Skin epidermis (tissue), 12 donors: ENCODE data around the gene BACH2.
"Not testable (repeated sequence)": the region's sequence is repeated elsewhere in the genome, so short reads cannot be mapped to it uniquely, and the experiment has no call there.

Source experiments
- H3K27ac ChIP-seq, 21 experiments: fragments of 200-600 bp; sonication (generic) in 11 of 21; one replicate each; pipeline ENCODE4 v1.5.0; 2020; ENCODE audit warnings: mild to moderate bottlenecking in 3 of 21, inconsistent platforms in 2 of 21, moderate library complexity in 2 of 21
- H3K4me3 ChIP-seq, 7 experiments: fragments of 200-600 bp; sonication (generic) in 2 of 7; one replicate each; pipeline ENCODE4 v1.5.0; 2020; ENCODE audit warnings: inconsistent platforms in 2 of 7, mild to moderate bottlenecking in 2 of 7, moderate library complexity in 1 of 7

The BACH2 gene

GRCh38 chr6:90220273-90220672 lies 76.4 kb downstream of the BACH2 start:
- Histone ChIP-seq H3K27ac (peak overlapping the region in 2 of 21 experiments; percentile 1 to 86), H3K4me3 (no peak overlapping the region)

GRCh38 chr6:90219209-90219985 lies 77.2 kb downstream of the BACH2 start:
- Histone ChIP-seq H3K27ac (peak overlapping the region in 20 of 21 experiments; percentile 40 to 86 (median 79)), H3K4me3 (peak overlapping the region in 1 of 7 experiments; percentile 8)

- Histone ChIP-seq H3K27ac (peak overlapping the region in 20 of 21 experiments; percentile 40 to 86 (median 79)), H3K4me3 (peak overlapping the region in 1 of 7 experiments; percentile 8)
Measured at GRCh38 chr6:90218959-90219208, 77.8 kb downstream of the BACH2 start.

GRCh38 chr6:90217506-90218127 lies 79.0 kb downstream of the BACH2 start:
- peak overlapping the region in 2 of 7 experiments; percentile 3 to 14 for H3K4me3 ChIP-seq
- peak overlapping the region in 20 of 21 experiments; percentile 40 to 85 (median 78) for H3K27ac ChIP-seq

GRCh38 chr6:90216072-90216977 lies 80.3 kb downstream of the BACH2 start:
- H3K4me3 ChIP-seq: no peak overlapping the region
- peak overlapping the region in 11 of 21 experiments; percentile 3 to 73 (median 33) for H3K27ac ChIP-seq

- Histone ChIP-seq H3K27ac (peak overlapping the region in 1 of 21 experiments; percentile 9), H3K4me3 (no peak overlapping the region)
Measured at GRCh38 chr6:90214966-90215365, 81.7 kb downstream of the BACH2 start.

- Histone ChIP-seq H3K4me3 (no peak overlapping the region), H3K27ac (no peak overlapping the region)
Measured at GRCh38 chr6:90214461-90214860, 82.2 kb downstream of the BACH2 start.

GRCh38 chr6:90212274-90212673 lies 84.4 kb downstream of the BACH2 start:
- Histone ChIP-seq H3K27ac (no peak overlapping the region), H3K4me3 (no peak overlapping the region)

- Histone ChIP-seq H3K27ac (no peak overlapping the region), H3K4me3 (no peak overlapping the region)
Measured at GRCh38 chr6:90209527-90209926, 87.1 kb downstream of the BACH2 start.

GRCh38 chr6:90208690-90209089 lies 88.0 kb downstream of the BACH2 start:
- not testable (repeated sequence) for H3K27ac ChIP-seq, H3K4me3 ChIP-seq

GRCh38 chr6:90204327-90205056 lies 92.2 kb downstream of the BACH2 start:
- Histone ChIP-seq H3K4me3 (no peak overlapping the region), H3K27ac (peak overlapping the region in 2 of 21 experiments; percentile 24 to 53)

GRCh38 chr6:90203672-90204071 lies 93.0 kb downstream of the BACH2 start:
- Histone ChIP-seq H3K4me3 (no peak overlapping the region), H3K27ac (no peak overlapping the region)

GRCh38 chr6:90202156-90202555 lies 94.5 kb downstream of the BACH2 start:
- H3K27ac ChIP-seq: no peak overlapping the region
- H3K4me3 ChIP-seq: no peak overlapping the region

- Histone ChIP-seq H3K27ac (peak overlapping the region in 1 of 21 experiments; percentile 55), H3K4me3 (no peak overlapping the region)
Measured at GRCh38 chr6:90199900-90200299, 96.7 kb downstream of the BACH2 start.

- H3K4me3 ChIP-seq: no peak overlapping the region
- H3K27ac ChIP-seq: no peak overlapping the region
Measured at GRCh38 chr6:90198758-90199425, 97.8 kb downstream of the BACH2 start.

GRCh38 chr6:90197854-90198496 lies 98.7 kb downstream of the BACH2 start:
- Histone ChIP-seq H3K4me3 (no peak overlapping the region), H3K27ac (peak overlapping the region in 1 of 21 experiments; percentile 13)

GRCh38 chr6:90195094-90195829 lies 101.4 kb downstream of the BACH2 start:
- Histone ChIP-seq H3K4me3 (no peak overlapping the region), H3K27ac (peak overlapping the region in 1 of 21 experiments; percentile 38)

- no peak overlapping the region for H3K4me3 ChIP-seq
- H3K27ac ChIP-seq: peak overlapping the region in 1 of 21 experiments; percentile 38
Measured at GRCh38 chr6:90194371-90194841, 102.2 kb downstream of the BACH2 start.
